Measurements from ENCODE around the gene RAVER2. TPM values are rescaled to one million over a fixed set of nuclear protein-coding genes. Genes with fewer than 3 reads are reported as not detected.

The RAVER2 gene
- total RNA-seq, 1 experiment from 2014 or later: 11.4 TPM

DNA sequence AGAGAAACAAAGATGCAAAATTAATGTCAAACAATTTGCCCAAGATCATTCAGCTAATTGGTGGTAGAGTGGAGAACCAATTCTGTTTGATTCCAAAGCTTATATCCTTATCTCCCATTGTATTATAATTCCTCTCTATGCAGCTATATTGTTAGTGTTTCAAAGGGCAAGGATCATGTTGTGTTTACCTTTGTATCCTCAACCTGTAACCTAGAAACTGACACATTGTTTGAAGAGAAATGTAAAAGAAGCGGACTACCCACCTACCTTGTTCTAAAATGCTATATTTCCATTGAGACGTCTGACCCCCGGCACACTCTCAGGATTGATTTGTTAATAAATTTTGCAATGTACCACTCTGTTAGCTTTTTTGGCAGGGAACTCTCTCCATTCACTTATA, 9.3 kb downstream of the RAVER2 start:
- H3F3A ChIP-seq (ENCODE audit: low read length, unreplicated experiment): no peaks in the 10 kb centered on the region
- no peak overlapping the region for H3K4me2 ChIP-seq (ENCODE audit: low read length)
- H3K9me2 ChIP-seq (replicated peaks; ENCODE audit: low read length): no peaks in the 10 kb centered on the region
- no peaks in the 10 kb centered on the region for H3K36me3 ChIP-seq (ENCODE audit: low read depth, low read length)
- no peak for TF ChIP-seq EZH2phosphoT487 (IDR thresholded peaks at IDR 0.05; ENCODE audit: borderline replicate concordance, low read length)
- TF ChIP-seq, protein P1, sequence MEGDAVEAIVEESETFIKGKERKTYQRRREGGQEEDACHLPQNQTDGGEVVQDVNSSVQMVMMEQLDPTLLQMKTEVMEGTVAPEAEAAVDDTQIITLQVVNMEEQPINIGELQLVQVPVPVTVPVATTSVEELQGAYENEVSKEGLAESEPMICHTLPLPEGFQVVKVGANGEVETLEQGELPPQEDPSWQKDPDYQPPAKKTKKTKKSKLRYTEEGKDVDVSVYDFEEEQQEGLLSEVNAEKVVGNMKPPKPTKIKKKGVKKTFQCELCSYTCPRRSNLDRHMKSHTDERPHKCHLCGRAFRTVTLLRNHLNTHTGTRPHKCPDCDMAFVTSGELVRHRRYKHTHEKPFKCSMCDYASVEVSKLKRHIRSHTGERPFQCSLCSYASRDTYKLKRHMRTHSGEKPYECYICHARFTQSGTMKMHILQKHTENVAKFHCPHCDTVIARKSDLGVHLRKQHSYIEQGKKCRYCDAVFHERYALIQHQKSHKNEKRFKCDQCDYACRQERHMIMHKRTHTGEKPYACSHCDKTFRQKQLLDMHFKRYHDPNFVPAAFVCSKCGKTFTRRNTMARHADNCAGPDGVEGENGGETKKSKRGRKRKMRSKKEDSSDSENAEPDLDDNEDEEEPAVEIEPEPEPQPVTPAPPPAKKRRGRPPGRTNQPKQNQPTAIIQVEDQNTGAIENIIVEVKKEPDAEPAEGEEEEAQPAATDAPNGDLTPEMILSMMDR (conservative IDR thresholded peaks at IDR 0.05; ENCODE audit: low read depth, low read length): no peak
- no peak for TF ChIP-seq EZH2 (IDR thresholded peaks at IDR 0.05; ENCODE audit: low read length, unreplicated experiment)
- H3K9me3 ChIP-seq (ENCODE audit: low read length): no peaks in the 10 kb centered on the region
- no TSS peak for BruUV-seq (replicated peaks)
- no peak for DNase-seq
- no peaks in the 10 kb centered on the region for H4K20me1 ChIP-seq (ENCODE audit: low read length)
- no peak overlapping the region for H2AFZ ChIP-seq (ENCODE audit: low read length)
- no peaks in the 10 kb centered on the region for H3K27me3 ChIP-seq (ENCODE audit: low read length)
- no peak overlapping the region for H3K4me3 ChIP-seq (ENCODE audit: low read length)
- H3K79me2 ChIP-seq (ENCODE audit: low read length): peaks cover 26% of the 10 kb centered on the region; the same call in 1 of the 2 replicates
- intact Hi-C loops (cut with micrococcal nuclease): no loop called here
- ChIA-PET CTCF (no interaction called here), POLR2A (ENCODE audit: unreplicated experiment) (no interaction called here)
- H3K4me1 ChIP-seq (ENCODE audit: insufficient read depth, low read length): no peaks in the 10 kb centered on the region
- no peak overlapping the region for H3K27ac ChIP-seq (ENCODE audit: low read length)
- ATAC-seq: no peak
- no peak overlapping the region for H3K9ac ChIP-seq (ENCODE audit: low read length)

DNA sequence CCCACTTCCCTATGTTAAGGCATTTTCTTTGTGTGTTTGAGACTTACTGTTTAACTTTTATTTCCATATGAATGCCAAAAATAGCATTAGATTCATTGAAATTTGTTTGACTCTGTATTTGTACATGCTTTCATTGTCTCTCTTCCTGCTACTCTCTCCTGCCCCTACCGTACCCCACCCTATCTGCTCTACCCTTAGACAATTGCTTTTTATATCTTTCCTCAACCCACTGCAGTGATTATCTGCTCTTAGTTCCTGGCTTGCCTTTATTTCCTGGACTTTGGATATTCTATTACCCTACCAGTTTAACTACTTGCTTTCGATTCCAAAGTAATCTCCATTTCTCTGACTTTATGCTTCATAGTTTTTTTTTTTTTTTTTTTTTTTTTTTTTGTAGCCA, 10.5 kb downstream of the RAVER2 start:
- Histone ChIP-seq H3K4me1 (ENCODE audit: insufficient read depth, low read length) (no peaks in the 10 kb centered on the region), H3K4me2 (ENCODE audit: low read length) (no peak overlapping the region), H3K27ac (ENCODE audit: low read length) (no peak overlapping the region), H3K79me2 (ENCODE audit: low read length) (peaks cover 25% of the 10 kb centered on the region; the same call in 1 of the 2 replicates), H3K27me3 (ENCODE audit: low read length) (no peaks in the 10 kb centered on the region), H3K9ac (ENCODE audit: low read length) (no peak overlapping the region), H3K4me3 (ENCODE audit: low read length) (no peak overlapping the region), H3F3A (ENCODE audit: low read length, unreplicated experiment) (no peaks in the 10 kb centered on the region), H3K9me3 (ENCODE audit: low read length) (no peaks in the 10 kb centered on the region), H3K36me3 (ENCODE audit: low read depth, low read length) (no peaks in the 10 kb centered on the region), H4K20me1 (ENCODE audit: low read length) (no peaks in the 10 kb centered on the region), H2AFZ (ENCODE audit: low read length) (no peak overlapping the region), H3K9me2 (replicated peaks; ENCODE audit: low read length) (no peaks in the 10 kb centered on the region)
- ATAC-seq (no peak), DNase-seq (no peak)
- intact Hi-C loops (cut with micrococcal nuclease): no loop called here
- POLR2A ChIA-PET (ENCODE audit: unreplicated experiment): no interaction called here
- BruUV-seq (replicated peaks): no TSS peak
- CTCF ChIA-PET: no interaction called here
- TF ChIP-seq EZH2phosphoT487 (IDR thresholded peaks at IDR 0.05; ENCODE audit: borderline replicate concordance, low read length) (no peak), EZH2 (IDR thresholded peaks at IDR 0.05; ENCODE audit: low read length, unreplicated experiment) (no peak)
- TF ChIP-seq, protein P1 (conservative IDR thresholded peaks at IDR 0.05; ENCODE audit: low read depth, low read length): no peak

DNA sequence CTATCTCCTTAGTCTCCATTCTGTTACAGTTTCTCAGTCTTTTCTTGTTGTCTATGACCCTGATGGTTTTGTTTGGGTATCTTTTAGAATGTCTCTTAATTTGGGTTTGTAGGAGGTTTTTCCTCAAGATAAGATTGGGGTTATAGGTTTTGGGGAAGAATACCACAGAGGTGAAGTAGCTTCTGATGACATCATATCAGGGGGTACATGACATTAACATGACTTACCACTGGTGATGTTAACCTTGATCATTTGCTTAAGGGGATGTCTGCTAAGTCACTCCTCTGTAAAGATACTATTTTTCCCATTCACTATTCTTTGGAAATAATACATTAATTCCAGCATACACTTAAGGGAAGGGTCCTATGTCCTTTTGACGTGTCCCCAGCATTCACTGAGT, 11.9 kb downstream of the RAVER2 start:
- H3K9me2 ChIP-seq (replicated peaks; ENCODE audit: low read length): no peaks in the 10 kb centered on the region
- peaks cover 16% of the 10 kb centered on the region; the same call in 1 of the 2 replicates for H3K79me2 ChIP-seq (ENCODE audit: low read length)
- H3F3A ChIP-seq (ENCODE audit: low read length, unreplicated experiment): no peaks in the 10 kb centered on the region
- no TSS peak for BruUV-seq (replicated peaks)
- H3K36me3 ChIP-seq (ENCODE audit: low read depth, low read length): no peaks in the 10 kb centered on the region
- no peaks in the 10 kb centered on the region for H4K20me1 ChIP-seq (ENCODE audit: low read length)
- intact Hi-C loops (cut with micrococcal nuclease): no loop called here
- no peaks in the 10 kb centered on the region for H3K9me3 ChIP-seq (ENCODE audit: low read length)
- ATAC-seq: no peak
- no peaks in the 10 kb centered on the region for H3K4me1 ChIP-seq (ENCODE audit: insufficient read depth, low read length)
- H2AFZ ChIP-seq (ENCODE audit: low read length): no peak overlapping the region
- no peak overlapping the region for H3K4me3 ChIP-seq (ENCODE audit: low read length)
- no peak overlapping the region for H3K27ac ChIP-seq (ENCODE audit: low read length)
- no peak for TF ChIP-seq EZH2 (IDR thresholded peaks at IDR 0.05; ENCODE audit: low read length, unreplicated experiment)
- TF ChIP-seq, protein P1 (conservative IDR thresholded peaks at IDR 0.05; ENCODE audit: low read depth, low read length): no peak
- TF ChIP-seq EZH2phosphoT487 (IDR thresholded peaks at IDR 0.05; ENCODE audit: borderline replicate concordance, low read length): no peak
- POLR2A ChIA-PET (ENCODE audit: unreplicated experiment): interaction anchor here (0.6 kb wide), 1 partner anchor 418 kb away, joined by 3 read pairs; no protein-coding TSS in a partner anchor
- H3K4me2 ChIP-seq (ENCODE audit: low read length): no peak overlapping the region
- CTCF ChIA-PET: no interaction called here
- H3K27me3 ChIP-seq (ENCODE audit: low read length): no peaks in the 10 kb centered on the region
- H3K9ac ChIP-seq (ENCODE audit: low read length): no peak overlapping the region
- DNase-seq: no peak
